SK-N-MC (cell line): ENCODE data around the gene GPR32.

Experiments used
- DNase-seq: peaks from one replicate; pipeline ENCODE4 v3.0.0-alpha.2; 2011; ENCODE audit warnings: low read depth, low spot score
- H3K27ac ChIP-seq: fragments of 200-600 bp; sonication (generic); 2 replicates; pipeline ENCODE4 v1.5.1; 2016; ENCODE audit warnings: mixed run types
- H3K36me3 ChIP-seq: fragments of 200-600 bp; sonication (generic); 2 replicates; pipeline ENCODE4 v1.6.1; 2017; ENCODE audit warnings: antibody characterized with exemption, low read length, mixed read lengths; ENCODE audit not compliant: insufficient read depth
- H3K4me3 ChIP-seq: fragments of 200-600 bp; sonication (generic); 2 replicates; pipeline ENCODE4 v1.5.1; 2016
- H3K9ac ChIP-seq: fragments of 200-600 bp; sonication (generic); 2 replicates; pipeline ENCODE4 v1.8.0; 2017; ENCODE audit warnings: mixed run types, mixed read lengths; ENCODE audit not compliant: insufficient read length
- H3K9me3 ChIP-seq: fragments of 200-600 bp; sonication (generic); 2 replicates; pipeline ENCODE4 v1.6.1; 2017; ENCODE audit warnings: low read depth, mild to moderate bottlenecking, antibody characterized with exemption, low read length, moderate library complexity, mixed read lengths
- EZH2 ChIP-seq: fragments of 200-600 bp; sonication (generic); IDR thresholded peaks from one replicate; pipeline ENCODE4 v1.6.1; 2017; ENCODE audit warnings: antibody characterized with exemption
- FOXP2 ChIP-seq: optimal IDR thresholded peaks from 2 replicates; pipeline ENCODE3; 2011; ENCODE audit warnings: mild to moderate bottlenecking, moderate library complexity; ENCODE audit not compliant: insufficient read depth; ENCODE audit errors: extremely low read length, control extremely low read depth
- POLR2AphosphoS5 ChIP-seq: IDR thresholded peaks from 2 replicates; pipeline ENCODE4 v1.6.1; 2012; ENCODE audit warnings: mild to moderate bottlenecking, low read depth, low read length, borderline replicate concordance

Gene GPR32

GRCh38 chr19:50794876-50795663 is 24.8 kb downstream of the GPR32 start:
- H3K4me3 ChIP-seq = no peak overlapping the region
- H3K9ac ChIP-seq = no peak overlapping the region
- peaks cover 30% of the 10 kb centered on the region for H3K36me3 ChIP-seq
- H3K9me3 ChIP-seq = no peaks in the 10 kb centered on the region
- TF ChIP-seq POLR2AphosphoS5 = peak; percentile 87
- TF ChIP-seq FOXP2 = no peak
- H3K27ac ChIP-seq = peak overlapping the region; percentile 47; the same call in 1 of the 2 replicates
- DNase-seq = no peak

DNA sequence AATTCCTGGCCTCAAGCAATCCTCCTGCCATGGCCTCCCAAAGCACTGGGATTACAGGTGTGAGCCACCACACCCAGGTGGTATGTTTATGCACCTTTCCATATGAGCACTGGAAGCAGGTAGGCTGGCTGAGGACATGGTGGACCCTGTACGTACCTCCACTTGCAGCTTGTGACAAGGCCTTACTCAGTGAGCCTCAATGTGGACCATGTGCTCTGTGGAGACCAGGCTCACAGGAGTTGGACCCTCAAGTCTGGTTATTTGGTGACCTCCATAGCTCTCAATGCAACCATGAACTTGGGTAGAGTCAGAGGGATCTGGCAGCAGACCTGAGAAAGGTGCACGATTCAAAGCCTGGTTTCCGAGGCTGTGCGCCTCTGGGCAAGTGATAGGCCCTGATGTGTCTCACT is 25.4 kb downstream of the GPR32 start:
- peak overlapping the region; percentile 47; the same call in 1 of the 2 replicates for H3K27ac ChIP-seq
- no peaks in the 10 kb centered on the region for H3K9me3 ChIP-seq
- no peak overlapping the region for H3K9ac ChIP-seq
- H3K36me3 ChIP-seq = peaks cover 36% of the 10 kb centered on the region
- H3K4me3 ChIP-seq = no peak overlapping the region
- TF ChIP-seq FOXP2 (no peak), EZH2 (no peak), POLR2AphosphoS5 (no peak; the same call in 1 of the 2 replicates)
- DNase-seq = no peak

GRCh38 chr19:50796128-50796633 is 25.9 kb downstream of the GPR32 start:
- Histone ChIP-seq H3K27ac (peak overlapping the region; percentile 62; the same call in 1 of the 2 replicates), H3K9me3 (no peaks in the 10 kb centered on the region), H3K4me3 (no peak overlapping the region), H3K36me3 (peaks cover 41% of the 10 kb centered on the region), H3K9ac (no peak overlapping the region)
- no peak for DNase-seq
- TF ChIP-seq FOXP2 (no peak), EZH2 (no peak), POLR2AphosphoS5 (no peak)

DNA sequence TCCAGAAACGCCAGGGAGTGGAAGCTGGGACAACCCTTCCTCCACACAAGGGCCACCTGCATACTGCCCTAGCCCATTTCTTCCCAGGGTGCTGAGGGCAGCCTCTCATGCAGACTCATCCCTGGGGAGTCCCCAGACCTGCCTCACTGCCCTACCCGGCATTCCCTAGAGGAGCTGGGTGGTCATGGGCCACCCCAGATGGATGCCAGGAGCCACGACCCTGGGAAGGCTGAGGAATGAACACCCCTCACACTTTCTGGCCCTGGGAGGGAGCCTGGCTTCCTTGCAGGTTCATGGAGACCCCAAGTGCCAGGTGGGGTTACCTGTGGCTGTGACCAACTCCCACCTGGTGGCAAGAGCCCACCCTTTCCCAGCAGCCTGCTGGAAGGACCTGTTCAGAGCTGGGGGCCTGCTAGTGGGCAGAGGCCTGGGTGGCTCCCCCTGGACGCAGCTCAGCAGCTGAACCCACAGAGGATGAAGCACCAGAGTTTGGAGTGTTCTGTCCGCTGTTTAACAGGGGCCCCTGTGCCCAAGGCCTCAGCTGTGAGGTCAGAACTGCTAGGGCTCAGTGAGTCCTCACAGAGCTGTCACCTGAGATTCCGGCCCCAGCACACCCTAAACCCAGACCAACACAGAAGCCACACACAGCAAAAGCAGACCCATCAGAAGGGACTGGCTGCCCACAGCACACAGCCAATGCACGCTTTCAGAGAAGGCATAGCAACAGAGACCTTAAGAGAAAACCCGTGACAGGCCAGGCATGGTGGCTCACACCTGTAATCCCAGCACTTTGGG is 26.6 kb downstream of the GPR32 start:
- TF ChIP-seq FOXP2 (no peak), POLR2AphosphoS5 (peak; percentile 82)
- peaks cover 45% of the 10 kb centered on the region for H3K36me3 ChIP-seq
- H3K9ac ChIP-seq = no peak overlapping the region
- no peaks in the 10 kb centered on the region for H3K9me3 ChIP-seq
- DNase-seq = no peak
- H3K4me3 ChIP-seq = no peak overlapping the region
- H3K27ac ChIP-seq = peak overlapping the region; percentile 62

- no peak overlapping the region for H3K9ac ChIP-seq
Measured at GRCh38 chr19:50797429-50797780, 27.1 kb downstream of the GPR32 start.

DNA sequence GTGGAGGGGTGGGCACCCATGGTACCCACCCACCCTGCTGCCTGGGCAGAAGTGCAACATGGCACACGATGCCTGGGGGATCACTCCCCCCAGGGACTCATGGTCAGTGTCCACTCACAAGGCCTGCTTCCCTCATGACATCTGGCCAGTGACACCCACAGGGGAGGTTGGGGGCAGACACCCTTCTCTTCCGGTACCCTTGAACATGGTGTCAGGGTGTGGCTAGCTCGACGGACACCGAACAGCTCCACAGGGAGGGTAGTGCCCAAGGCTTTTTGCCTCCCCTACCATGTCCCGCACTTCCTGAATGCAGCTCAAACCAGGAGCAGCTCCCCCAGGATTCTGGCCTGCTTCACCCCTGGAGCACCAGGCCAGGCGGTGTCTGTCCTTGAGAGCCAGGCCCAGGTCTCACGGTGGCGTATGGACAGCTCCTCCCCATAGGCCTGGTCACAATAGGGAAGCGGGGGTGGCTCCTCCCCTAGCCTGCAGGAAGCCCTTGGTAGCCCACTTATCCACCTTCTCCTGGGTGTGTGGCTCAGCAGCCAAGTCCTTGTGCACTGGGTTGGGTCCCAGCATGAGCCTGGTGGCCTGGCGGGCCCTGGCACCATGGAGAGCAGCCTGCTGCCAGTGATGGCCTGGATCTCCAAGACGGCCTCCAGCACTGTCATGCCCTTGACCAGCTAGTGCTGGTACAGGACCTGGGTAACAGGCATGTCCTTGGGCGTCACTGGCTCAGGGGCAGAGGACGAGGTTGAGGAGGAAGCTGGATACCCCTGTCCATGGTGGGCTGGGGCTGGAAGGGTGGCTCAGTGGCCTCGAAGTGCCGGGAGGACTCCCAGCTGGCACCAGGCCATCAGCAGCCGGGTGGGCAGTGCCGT is 27.8 kb downstream of the GPR32 start:
- H3K9ac ChIP-seq = no peak overlapping the region
- H3K27ac ChIP-seq = 0 out of 2 replicates have a peak overlapping the region, but pooled peaks have one; percentile 31
- no peak for DNase-seq
- TF ChIP-seq EZH2 = no peak
- TF ChIP-seq POLR2AphosphoS5 = peak; percentile 40
- H3K9me3 ChIP-seq = no peaks in the 10 kb centered on the region
- no peak overlapping the region for H3K4me3 ChIP-seq
- peaks cover 57% of the 10 kb centered on the region for H3K36me3 ChIP-seq

More at GRCh38 chr19:50797429-50797780, 27.1 kb downstream of the GPR32 start:
- Histone ChIP-seq H3K27ac (0 out of 2 replicates have a peak overlapping the region, but pooled peaks have one; percentile 31), H3K36me3 (peaks cover 51% of the 10 kb centered on the region), H3K9me3 (no peaks in the 10 kb centered on the region), H3K4me3 (no peak overlapping the region)
- no peak for TF ChIP-seq FOXP2
- DNase-seq = no peak

GRCh38 chr19:50798659-50799546 is 28.6 kb downstream of the GPR32 start:
- no peak for DNase-seq
- TF ChIP-seq EZH2 (no peak), FOXP2 (no peak), POLR2AphosphoS5 (no peak)

More at GRCh38 chr19:50798659-50799546, 28.6 kb downstream of the GPR32 start:
- Histone ChIP-seq H3K9me3 (no peaks in the 10 kb centered on the region), H3K36me3 (peaks cover 65% of the 10 kb centered on the region), H3K4me3 (no peak overlapping the region), H3K9ac (no peak overlapping the region), H3K27ac (no peak overlapping the region)
